NAMALWA (cell line): Measurements from ENCODE around the gene PNPLA6.

Experiments used
- DNase-seq: peaks from one replicate; pipeline ENCODE4 v3.0.0-alpha.2; 2015; ENCODE audit warnings: low spot score

Gene PNPLA6

DNA sequence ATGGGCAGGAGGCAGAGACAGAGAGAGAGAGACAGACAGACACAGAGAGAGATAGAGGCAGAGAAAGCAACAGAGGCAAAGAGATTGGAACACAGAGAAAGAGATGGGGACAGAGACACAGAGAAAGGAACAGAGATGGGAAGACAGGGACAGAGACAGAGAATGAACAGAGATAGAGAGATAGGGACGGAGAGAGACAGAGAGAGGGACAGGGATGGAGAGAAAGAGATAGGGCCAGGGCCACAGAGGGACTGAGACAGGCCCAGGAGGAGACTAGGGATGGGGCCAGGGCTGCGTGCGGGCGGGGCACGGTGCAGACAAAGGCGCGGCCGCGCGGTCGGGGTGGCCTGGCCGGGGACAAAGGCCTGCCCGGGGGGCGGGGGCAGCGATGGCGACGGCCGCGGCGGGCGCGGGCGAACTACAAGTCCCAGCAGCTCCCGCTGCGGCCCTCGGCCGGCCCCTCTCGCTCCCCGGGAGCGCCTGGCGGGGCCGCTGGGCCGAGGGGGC lies 19.8 kb upstream of the PNPLA6 start, which contains the start of gene ZNF358:
Gene ZNF358, plus strand, starts transcription at position 459 of the 507 bp plus-strand sequence. CDS start 3,140 bp downstream, outside the sequence.
- no peak for DNase-seq

DNA sequence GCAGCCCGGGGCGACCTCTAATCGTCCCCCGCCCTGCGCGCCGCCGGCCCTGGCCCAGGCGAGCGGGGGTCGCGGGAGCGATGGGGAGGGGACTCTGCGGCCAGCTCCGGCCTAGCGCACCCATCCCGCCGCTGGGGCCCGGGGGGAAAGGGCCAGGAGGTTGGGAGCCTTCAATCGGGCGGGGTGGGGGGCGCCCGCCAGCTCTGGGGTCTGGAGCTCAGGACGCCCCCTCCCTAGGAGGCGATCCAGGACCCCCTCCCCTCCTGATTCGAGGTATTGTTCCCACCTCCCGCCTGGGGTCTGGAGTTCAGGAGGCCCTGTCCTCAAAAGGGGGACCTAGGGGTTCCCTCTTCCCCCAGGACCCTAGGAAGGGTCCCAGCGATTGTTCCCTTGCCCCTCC lies 19.2 kb upstream of the PNPLA6 start:
- DNase-seq: no peak

DNA sequence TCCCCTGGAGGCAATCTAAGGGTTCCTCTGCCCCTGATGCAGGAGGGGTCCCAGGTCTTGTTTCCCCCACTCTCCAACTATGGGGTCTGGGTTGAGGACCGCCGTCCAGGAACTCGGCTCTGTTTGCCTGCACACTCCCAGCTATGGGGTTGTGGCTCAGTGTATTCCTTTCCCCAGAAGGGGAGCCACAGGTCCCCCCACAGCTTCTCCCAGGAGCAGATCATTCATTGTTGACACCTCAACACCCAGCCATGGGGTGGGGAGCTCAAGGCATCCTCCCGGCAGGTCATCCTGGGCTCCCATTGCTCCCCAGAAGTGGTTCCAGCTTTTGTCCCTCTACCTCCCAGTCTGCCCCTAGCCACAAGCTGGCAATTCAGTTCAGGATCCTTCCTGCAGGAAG lies 18.6 kb upstream of the PNPLA6 start:
- no peak for DNase-seq

DNA sequence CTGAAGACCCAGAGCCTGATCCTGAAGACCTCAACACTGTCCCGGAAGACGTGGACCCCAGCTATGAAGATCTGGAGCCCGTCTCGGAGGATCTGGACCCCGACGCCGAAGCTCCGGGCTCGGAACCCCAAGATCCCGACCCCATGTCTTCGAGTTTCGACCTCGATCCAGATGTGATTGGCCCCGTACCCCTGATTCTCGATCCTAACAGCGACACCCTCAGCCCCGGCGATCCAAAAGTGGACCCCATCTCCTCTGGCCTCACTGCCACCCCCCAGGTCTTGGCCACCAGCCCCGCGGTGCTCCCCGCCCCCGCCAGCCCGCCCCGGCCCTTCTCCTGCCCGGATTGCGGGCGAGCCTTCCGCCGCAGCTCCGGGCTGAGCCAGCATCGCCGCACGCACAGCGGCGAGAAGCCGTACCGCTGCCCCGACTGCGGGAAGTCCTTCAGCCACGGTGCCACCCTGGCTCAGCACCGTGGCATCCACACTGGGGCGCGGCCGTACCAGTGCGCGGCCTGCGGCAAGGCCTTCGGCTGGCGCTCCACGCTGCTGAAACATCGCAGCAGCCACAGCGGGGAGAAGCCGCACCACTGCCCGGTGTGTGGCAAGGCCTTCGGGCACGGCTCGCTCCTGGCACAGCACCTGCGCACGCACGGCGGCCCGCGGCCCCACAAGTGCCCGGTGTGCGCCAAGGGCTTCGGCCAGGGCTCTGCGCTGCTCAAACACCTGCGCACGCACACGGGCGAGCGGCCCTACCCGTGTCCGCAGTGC lies 16.0 kb upstream of the PNPLA6 start:
- DNase-seq: no peak

DNA sequence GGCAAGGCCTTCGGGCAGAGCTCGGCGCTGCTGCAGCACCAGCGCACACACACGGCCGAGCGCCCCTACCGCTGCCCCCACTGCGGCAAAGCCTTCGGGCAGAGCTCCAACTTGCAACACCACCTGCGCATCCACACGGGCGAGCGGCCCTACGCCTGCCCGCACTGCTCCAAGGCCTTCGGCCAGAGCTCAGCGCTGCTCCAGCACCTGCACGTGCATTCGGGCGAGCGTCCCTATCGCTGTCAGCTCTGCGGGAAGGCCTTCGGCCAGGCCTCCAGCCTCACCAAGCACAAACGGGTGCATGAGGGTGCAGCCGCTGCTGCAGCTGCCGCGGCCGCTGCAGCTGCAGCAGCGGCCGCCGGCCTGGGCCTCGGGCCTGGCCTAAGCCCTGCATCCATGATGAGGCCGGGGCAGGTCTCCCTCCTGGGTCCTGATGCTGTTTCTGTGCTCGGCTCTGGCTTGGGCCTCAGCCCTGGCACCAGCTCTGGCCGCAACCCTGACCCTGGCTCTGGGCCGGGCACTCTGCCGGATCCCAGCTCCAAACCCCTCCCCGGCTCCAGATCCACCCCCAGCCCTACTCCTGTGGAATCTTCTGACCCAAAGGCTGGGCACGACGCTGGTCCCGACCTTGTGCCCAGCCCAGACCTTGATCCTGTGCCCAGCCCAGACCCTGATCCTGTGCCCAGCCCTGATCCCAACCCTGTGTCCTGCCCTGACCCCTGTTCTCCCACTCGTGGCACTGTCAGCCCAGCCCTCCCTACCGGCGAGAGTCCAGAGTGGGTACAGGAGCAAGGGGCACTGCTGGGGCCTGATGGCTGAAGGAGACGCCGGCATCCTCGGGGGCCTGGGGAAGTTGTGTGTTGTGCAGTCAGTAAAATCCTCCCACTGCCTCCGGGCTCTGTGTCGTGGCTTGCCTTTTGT lies 15.1 kb upstream of the PNPLA6 start:
- no peak for DNase-seq

DNA sequence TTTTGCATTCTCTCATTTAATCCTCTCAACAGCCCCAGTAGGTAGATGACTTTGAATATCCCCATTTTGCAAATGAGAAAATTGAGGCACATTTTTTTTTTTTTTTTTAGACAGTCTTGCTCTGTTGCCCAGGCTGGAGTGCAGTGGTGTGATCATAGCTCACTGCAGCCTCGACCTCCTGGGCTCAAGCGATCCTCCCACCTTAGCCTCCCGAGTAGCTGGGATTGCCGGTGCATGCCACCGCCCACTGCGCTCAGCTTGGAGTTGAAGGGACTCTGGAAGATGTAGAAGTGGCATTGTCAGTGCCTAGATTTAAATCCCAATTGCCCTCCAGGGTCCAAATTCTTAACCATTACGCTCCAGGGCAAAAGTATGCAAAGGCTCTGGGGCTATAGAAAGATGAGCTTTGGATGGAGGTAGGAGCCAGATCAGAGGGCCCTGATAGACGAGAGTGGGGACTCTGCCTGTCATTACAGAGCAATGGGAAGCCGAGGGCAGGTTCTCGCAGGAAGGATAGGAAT lies 13.9 kb upstream of the PNPLA6 start:
- DNase-seq: no peak

DNA sequence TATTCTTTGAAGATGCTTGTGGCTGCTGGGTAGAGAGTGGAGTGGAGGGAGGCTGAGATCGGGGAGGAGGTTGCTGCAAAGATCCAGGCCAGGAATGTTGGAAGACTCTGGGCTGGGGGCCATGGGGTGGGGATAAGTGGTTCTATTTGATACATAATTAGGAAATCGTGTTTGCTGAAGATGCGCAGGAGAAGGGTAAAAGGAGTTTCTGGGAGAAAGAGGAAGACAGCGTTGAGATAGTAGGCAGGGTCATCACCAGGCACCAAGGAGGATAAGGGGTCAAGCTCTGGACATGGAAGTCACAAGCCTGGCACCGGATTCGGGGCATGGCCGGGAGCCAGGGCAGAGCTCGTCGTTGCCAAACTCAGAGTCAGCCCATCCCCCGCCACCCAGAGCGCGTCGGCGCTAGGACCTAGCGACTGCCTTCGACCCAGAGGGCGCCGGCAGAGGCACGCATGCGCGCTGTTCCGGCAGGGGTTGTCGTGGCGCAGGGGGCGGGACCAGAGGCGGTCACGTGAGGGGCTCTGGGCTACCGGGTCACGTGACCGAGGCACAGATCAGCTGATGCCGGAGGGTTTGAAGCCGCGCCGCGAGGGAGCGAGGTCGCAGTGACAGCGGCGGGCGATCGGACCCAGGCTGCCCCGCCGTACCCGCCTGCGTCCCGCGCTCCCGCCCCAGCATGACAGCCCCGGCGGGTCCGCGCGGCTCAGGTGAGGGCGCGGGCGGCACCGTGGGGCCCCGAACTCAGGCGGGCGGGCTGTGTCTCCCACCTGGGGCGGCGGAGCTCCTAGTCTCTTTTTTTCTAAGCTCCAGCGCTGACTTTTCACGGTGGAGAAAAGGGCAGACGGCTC lies 13.2 kb upstream of the PNPLA6 start, which contains the start of gene MCOLN1:
Gene MCOLN1, plus strand, starts transcription at position 553 of the 851 bp plus-strand sequence. Its CDS starts 127 bp downstream, at position 680.
- peak; percentile 98 for DNase-seq

DNA sequence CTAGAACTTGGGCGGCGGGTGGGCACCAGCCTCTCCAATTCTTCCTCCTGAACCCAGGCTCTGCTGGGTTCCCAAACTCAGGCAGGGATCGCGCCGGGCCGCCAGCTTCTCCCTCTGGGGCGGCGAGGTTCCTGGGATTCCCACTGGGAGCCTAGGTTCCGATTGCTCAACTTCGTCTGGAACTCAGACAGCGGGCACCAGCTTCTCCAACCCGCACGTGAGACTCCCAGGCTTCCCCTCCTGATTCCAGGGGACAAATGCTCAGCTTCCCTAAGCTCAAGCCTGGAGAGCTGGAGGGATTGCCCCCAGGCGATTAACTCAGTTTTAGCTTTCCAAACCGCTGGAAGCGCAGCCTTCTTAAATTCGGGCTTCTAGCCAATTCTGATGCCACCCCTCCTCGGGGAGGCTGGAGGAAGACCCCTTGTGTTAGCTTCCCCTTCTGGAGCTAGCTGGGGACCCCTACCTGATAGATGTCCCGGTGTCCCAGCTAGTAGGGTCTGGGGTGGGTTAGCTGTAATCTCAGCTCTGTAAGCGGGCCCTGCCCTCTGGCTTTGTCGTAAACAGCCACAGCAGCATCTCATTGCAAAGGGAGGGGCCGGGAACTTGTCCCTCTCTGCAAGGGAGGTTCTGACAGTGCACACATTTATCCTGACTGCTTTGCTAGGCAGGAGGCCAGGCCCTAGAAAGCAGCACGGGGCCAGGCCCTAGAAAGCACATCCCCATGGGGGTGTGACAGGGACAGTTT lies 12.4 kb upstream of the PNPLA6 start:
- DNase-seq: no peak

DNA sequence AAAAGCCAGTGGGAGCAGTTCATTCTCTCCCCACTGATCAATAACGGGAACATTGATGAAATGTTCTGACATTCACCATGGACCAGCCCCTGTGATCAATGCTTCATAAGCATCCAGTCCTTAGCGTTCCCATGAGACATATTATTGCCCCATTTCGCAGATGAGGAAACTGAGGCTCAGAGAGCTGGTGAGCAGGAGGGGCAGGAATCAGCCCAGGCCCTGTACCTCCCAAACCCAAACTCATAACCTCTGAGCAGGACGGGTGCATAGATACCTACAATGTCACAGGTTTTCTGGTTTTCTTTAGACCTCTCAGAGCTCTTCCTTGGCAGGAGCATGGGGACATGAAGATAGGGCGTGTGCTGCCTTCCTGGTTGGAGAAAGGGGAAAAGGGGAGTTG lies 11.0 kb upstream of the PNPLA6 start:
- DNase-seq: no peak

DNA sequence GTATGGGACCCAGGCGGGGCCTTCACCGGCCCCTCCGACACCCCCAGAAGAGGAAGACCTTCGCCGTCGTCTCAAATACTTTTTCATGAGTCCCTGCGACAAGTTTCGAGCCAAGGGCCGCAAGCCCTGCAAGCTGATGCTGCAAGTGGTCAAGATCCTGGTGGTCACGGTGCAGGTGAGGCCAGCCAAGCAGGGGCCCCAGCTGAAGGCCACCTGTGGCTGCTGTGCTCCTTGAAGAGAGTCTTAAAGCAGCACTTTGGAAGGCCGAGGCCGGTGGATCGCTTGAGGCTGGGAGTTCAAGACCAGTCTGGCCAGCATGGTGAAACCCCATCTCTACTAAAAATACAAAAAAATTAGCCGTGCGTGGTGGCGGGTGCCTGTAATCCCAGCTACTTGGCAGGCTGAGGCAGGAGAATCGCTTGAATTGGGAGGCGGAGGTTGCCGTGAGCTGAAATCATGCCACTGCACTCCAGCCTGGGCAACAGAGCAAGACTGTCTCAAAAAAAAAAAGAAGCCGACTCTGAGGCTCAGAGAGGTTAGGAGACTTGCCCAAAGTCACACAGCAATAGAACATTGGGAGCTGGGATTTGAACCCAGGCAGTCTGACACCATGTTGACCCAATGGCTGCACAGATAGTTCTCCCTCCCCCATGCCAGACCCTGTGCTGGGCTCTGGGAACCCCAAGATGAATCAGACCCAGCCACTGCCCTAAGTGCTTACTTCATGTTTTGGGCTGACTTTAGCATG lies 10.4 kb upstream of the PNPLA6 start:
- no peak for DNase-seq

DNA sequence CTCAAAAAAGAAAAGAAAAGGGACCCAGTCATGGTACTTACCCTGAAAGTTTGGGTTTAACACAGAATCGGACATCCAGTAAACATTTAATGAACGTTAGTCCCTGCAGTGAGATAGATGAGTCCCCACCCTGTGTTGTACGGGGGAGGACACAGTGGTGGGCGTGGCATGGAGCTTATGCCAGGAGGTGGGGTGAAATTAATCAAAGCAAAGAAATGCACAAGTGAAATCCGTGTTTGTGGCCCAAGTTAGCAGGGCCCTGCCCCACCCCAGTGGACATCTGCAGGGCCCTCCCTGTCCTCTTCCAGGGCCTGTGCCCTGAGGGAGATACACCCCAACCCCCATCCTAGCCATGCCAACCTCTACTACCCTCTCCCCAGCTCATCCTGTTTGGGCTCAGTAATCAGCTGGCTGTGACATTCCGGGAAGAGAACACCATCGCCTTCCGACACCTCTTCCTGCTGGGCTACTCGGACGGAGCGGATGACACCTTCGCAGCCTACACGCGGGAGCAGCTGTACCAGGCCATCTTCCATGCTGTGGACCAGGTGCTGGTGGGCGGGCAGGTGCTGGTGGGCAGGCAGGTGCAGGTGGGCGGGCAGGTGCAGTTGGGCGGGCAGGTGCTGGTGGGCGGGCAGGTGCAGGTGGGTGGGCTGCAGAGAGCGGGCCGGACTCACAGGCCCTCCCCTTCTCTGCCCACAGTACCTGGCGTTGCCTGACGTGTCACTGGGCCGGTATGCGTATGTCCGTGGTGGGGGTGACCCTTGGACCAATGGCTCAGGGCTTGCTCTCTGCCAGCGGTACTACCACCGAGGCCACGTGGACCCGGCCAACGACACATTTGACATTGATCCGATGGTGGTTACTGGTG lies 9.2 kb upstream of the PNPLA6 start:
- no peak for DNase-seq

DNA sequence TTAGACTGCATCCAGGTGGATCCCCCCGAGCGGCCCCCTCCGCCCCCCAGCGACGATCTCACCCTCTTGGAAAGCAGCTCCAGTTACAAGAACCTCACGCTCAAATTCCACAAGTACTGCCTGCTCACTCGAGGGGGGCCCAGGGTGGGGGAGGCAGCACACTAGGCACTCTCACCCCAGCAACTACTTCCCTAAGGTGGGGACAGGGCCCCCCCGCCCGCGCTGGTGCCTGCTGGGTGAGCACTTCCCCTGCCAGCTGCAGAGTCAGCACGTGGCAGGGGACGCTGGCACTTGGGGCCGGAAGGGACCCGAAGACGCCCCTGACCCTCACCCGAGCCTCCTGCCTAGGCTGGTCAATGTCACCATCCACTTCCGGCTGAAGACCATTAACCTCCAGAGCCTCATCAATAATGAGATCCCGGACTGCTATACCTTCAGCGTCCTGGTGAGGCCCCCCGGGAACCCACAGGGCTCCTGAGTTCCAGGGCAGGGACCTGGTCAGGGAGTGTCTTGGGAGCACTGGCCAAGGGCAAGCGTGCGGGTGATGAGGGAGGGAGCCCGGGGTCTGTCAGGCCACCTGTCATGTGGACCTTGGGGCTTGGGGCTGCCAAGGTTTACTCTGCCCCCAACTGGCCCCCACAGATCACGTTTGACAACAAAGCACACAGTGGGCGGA lies 7.9 kb upstream of the PNPLA6 start:
- no peak for DNase-seq

DNA sequence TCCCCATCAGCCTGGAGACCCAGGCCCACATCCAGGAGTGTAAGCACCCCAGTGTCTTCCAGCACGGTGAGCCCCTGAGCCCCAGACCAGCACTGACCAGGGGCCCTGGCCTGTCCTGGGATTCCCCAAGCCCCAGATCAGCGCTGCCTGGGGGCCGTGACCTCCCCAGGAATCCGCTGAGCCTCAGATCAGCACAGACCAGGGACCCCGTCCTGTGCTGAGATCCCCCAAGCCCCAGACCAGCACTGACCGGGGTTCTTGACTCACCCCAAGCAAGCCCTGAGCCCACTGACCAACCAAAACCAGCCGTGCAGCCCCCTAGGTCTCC lies 7.4 kb upstream of the PNPLA6 start:
- no peak for DNase-seq

DNA sequence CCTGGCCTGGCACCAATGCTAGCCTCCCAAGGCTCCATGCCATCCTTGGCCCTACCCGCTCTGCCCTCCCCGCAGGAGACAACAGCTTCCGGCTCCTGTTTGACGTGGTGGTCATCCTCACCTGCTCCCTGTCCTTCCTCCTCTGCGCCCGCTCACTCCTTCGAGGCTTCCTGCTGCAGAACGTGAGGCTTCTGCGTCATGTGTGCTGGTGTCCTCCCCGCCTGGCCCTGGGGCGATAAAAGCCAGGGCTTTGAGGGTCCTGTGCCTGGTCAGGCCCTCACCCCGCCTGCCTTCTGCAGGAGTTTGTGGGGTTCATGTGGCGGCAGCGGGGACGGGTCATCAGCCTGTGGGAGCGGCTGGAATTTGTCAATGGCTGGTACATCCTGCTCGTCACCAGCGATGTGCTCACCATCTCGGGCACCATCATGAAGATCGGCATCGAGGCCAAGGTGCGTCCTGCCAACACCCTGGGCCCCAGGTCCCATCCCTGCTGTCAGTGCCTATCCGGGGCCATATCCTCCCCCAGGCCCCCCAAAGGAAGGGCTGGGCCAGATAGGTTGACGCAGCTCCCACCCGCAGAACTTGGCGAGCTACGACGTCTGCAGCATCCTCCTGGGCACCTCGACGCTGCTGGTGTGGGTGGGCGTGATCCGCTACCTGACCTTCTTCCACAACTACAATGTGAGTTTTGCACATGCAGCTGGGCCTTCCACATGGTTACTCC lies 6.8 kb upstream of the PNPLA6 start:
- DNase-seq: no peak

DNA sequence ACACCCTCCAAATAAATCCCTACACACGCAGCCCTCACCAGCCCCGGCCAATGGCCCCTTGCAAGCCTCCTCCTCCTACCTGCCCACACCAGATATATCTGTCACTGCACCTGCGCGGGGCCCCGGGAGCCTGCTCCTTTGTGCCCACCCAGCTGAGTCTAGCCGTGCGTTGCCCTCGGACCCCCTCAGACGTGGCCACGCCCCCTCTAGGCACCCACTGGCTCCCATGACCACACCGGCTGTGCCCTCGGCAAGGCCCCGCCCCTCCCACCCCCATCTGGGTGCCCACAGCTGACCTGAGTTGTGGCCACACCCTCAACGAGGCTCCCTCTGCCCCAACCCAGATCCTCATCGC lies 6.3 kb upstream of the PNPLA6 start:
- no peak for DNase-seq

DNA sequence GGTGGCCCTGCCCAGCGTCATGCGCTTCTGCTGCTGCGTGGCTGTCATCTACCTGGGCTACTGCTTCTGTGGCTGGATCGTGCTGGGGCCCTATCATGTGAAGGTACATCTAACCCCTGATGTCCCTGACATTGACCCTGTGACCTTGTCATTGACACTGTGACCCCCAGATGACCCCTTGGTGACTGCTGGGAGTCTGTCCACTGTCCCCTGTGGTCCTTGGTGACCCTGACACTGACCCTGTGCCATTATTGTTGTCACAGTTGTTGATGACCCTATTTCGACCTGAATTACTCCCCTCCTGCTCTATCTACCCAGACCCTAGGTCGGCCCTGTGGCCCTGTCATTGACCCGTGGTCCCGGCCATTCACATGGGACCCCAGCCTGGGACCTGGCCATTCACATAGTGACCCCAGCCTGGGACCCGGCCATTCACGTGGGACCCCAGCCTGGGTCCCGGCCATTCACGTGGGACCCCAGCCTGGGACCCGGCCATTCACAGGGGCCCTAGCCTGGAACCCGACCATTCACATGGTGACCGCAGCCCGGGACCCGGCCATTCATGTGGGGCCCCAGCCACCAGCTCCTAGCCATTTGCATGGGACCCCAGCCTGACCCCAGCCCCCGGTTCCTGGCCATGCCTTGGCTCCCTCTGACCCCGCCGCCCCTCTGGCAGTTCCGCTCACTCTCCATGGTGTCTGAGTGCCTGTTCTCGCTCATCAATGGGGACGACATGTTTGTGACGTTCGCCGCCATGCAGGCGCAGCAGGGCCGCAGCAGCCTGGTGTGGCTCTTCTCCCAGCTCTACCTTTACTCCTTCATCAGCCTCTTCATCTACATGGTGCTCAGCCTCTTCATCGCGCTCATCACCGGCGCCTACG lies 5.7 kb upstream of the PNPLA6 start:
- no peak for DNase-seq

DNA sequence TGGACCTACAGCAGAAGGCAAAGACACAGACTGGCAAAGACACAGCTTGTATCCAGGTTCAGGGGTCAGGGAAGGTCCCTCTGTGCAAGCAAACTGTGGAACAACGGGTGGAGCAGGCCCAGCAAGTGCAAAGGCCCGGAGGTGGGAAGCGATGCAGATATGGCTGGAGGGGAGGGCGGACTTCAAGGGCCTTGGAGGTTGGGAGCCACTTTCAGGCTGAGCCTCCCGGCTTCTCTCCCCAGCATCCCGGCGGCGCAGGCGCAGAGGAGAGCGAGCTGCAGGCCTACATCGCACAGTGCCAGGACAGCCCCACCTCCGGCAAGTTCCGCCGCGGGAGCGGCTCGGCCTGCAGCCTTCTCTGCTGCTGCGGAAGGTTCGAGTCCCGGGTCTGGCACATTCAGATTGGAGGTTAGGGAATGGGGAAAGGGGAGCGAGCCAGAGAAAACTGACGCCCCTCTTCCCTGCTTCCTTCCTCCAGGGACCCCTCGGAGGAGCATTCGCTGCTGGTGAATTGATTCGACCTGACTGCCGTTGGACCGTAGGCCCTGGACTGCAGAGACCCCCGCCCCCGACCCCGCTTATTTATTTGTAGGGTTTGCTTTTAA lies 2.1 kb upstream of the PNPLA6 start:
- no peak for DNase-seq
